ENCODE measurements around the gene NLGN2.

DNA sequence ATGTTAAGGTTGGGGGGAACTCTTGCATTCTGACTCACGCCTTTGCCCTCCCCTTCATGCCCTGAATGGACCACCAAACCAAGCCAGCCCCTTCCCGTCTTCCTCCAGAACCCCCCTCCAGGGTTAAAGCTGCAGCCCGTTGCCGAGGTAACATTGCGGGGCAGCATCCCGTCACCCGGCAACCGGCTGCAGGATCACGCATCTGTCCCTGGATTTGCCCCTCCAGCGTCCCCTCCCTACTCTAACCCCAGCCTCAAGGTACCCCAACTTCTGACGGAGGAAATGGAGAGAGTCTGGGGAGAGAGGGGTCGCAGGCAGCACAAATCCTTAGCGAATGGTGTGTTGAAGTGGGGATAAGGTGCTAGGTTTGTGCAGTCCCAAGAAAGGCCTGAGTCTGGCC is 563 bp upstream of the NLGN2 start:
- TF ChIP-seq POLR2A (IDR thresholded peaks at IDR 0.05; ENCODE audit: low read depth, low read length), result no peak
- no peak for TF ChIP-seq POLR2AphosphoS5 (IDR thresholded peaks at IDR 0.05; ENCODE audit: low read depth, low read length)
- TF ChIP-seq SPI1 (IDR thresholded peaks at IDR 0.05; ENCODE audit: low read depth, low read length), result no peak
